GM18526 (cell line): ENCODE results near the gene HCRTR2.

Experiments used
- POLR2A ChIP-seq: IDR thresholded peaks from 3 replicates; pipeline ENCODE4 v1.6.1; 2011; ENCODE audit not compliant: insufficient read length; ENCODE audit errors: extremely low read depth

HCRTR2 gene

GRCh38 chr6:55198715-55199114 is 24.4 kb downstream of the HCRTR2 start:
- TF ChIP-seq POLR2A: no peak

GRCh38 chr6:55199239-55199638 is 24.9 kb downstream of the HCRTR2 start:
- TF ChIP-seq POLR2A: no peak

- TF ChIP-seq POLR2A: no peak
These were observed 34.5 kb downstream of the HCRTR2 start for GRCh38 chr6:55208478-55209458.

- no peak for TF ChIP-seq POLR2A
These were observed 36.6 kb downstream of the HCRTR2 start for GRCh38 chr6:55210952-55211351.

- TF ChIP-seq POLR2A: no peak
These were observed 37.8 kb downstream of the HCRTR2 start for GRCh38 chr6:55212156-55212555.

GRCh38 chr6:55220961-55221360 is 46.6 kb downstream of the HCRTR2 start:
- TF ChIP-seq POLR2A: no peak

- no peak for TF ChIP-seq POLR2A
These were observed 53.5 kb downstream of the HCRTR2 start for GRCh38 chr6:55227862-55228261.

GRCh38 chr6:55239099-55239498 is 64.8 kb downstream of the HCRTR2 start:
- no peak for TF ChIP-seq POLR2A

GRCh38 chr6:55250400-55250799 is 76.1 kb downstream of the HCRTR2 start:
- no peak for TF ChIP-seq POLR2A

GRCh38 chr6:55255113-55255512 is 80.8 kb downstream of the HCRTR2 start:
- TF ChIP-seq POLR2A: no peak

- TF ChIP-seq POLR2A: no peak
These were observed 85.9 kb downstream of the HCRTR2 start for GRCh38 chr6:55260181-55260580.

- no peak for TF ChIP-seq POLR2A
These were observed 91.2 kb downstream of the HCRTR2 start for GRCh38 chr6:55265409-55266114.

- no peak for TF ChIP-seq POLR2A
These were observed 92.6 kb downstream of the HCRTR2 start for GRCh38 chr6:55266896-55267295.

GRCh38 chr6:55276745-55277530 is 102.6 kb downstream of the HCRTR2 start:
- no peak for TF ChIP-seq POLR2A

- no peak for TF ChIP-seq POLR2A
These were observed 103.3 kb downstream of the HCRTR2 start for GRCh38 chr6:55277646-55278045.
